ENCODE results near the gene SUN3.

The SUN3 gene

DNA sequence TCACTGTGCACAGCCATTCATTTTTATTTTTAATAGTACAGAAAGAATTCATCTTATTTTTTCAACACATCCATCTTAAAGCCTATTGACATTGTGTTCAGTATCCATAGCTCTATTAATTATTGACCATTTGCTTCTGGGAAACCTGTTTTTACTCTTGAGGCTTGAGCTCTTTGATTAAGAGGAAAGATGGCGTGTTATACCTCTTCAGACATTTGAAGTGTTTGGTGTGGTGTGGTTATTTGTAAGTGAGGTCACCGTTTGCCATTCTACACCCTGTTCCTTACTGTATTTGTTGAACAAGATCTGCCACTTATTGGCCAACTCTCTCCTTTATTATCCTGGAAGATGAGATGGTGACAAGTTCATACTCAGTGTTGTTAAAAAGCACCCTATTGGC is 24.8 kb upstream of the SUN3 start:
- Histone ChIP-seq H3K79me1 (replicated peaks; ENCODE audit: low read length, poor library complexity, severe bottlenecking) (no peaks in the 10 kb centered on the region), H2BK5ac (ENCODE audit: low read depth, low read length, poor library complexity, severe bottlenecking) (no peak overlapping the region), H3K4me1 (ENCODE audit: control insufficient read depth, insufficient read depth, low read depth, low read length) (no peaks in the 10 kb centered on the region), H2AK5ac (ENCODE audit: low read length, severe bottlenecking) (no peak overlapping the region), H3K4me3 (ENCODE audit: insufficient read depth in 1 of 2, low read depth in 1 of 2, low read length in 2 of 2) (no peak overlapping the region), H3K9me3 (ENCODE audit: control insufficient read depth, low read length) (peaks cover 16% of the 10 kb centered on the region), H3K9ac (ENCODE audit: low read length) (no peak overlapping the region), H3K14ac (ENCODE audit: low read length in 2 of 2) (no peak overlapping the region), H3K18ac (ENCODE audit: low read depth in 1 of 2, low read length in 2 of 2) (no peak overlapping the region), H3K23ac (ENCODE audit: low read length in 2 of 2) (no peak overlapping the region), H3K27ac (ENCODE audit: low read length, poor library complexity, severe bottlenecking) (no peak overlapping the region), H3K27me3 (ENCODE audit: control insufficient read depth in 1 of 2, insufficient read depth in 1 of 2, low read length in 2 of 2) (no peaks in the 10 kb centered on the region), H2BK15ac (ENCODE audit: low read depth, poor library complexity, severe bottlenecking) (no peak overlapping the region), H2BK12ac (ENCODE audit: low read length in 2 of 2) (no peak overlapping the region), H4K8ac (ENCODE audit: low read length) (no peak overlapping the region), H3K36me3 (ENCODE audit: control insufficient read depth in 1 of 2, insufficient read depth in 2 of 2, low read depth in 1 of 2, low read length in 2 of 2) (no peaks in the 10 kb centered on the region), H3K4ac (ENCODE audit: low read depth in 1 of 2, low read length in 2 of 2) (no peak overlapping the region), H2AFZ (ENCODE audit: low read depth, low read length) (no peak overlapping the region), H3K4me2 (ENCODE audit: low read length, poor library complexity, severe bottlenecking) (no peak overlapping the region), H2BK120ac (ENCODE audit: low read depth, low read length) (no peak overlapping the region), H4K91ac (ENCODE audit: low read length) (no peak overlapping the region)
- DNase-seq, result no peak
- WGBS, result 89% methylated on average over 1 of the region's 2 CpGs

DNA sequence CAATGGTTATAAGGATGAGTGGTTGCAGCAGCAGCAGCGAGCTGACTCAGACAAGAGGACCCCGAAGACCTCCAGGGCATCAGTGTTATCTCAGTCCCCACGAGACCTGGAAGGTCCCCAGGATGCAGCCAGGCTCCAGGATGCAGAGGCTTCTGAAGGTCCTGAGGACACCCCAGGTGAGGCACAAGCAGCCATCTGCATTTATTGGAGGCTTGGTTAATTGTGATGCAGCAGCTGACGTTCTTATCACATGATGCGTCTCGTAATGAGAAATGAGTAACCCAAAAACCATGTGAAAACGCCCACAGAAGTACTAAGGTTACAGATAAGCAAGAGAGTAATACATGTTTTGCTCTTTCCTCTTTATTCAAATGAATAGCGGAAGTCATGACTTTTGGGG is 23.8 kb upstream of the SUN3 start:
- H3K79me1 ChIP-seq (replicated peaks; ENCODE audit: low read length, poor library complexity, severe bottlenecking), result no peaks in the 10 kb centered on the region
- 62% methylated on average over 4 of the region's 8 CpGs for WGBS
- no peak overlapping the region for H2BK5ac ChIP-seq (ENCODE audit: low read depth, low read length, poor library complexity, severe bottlenecking)

DNA sequence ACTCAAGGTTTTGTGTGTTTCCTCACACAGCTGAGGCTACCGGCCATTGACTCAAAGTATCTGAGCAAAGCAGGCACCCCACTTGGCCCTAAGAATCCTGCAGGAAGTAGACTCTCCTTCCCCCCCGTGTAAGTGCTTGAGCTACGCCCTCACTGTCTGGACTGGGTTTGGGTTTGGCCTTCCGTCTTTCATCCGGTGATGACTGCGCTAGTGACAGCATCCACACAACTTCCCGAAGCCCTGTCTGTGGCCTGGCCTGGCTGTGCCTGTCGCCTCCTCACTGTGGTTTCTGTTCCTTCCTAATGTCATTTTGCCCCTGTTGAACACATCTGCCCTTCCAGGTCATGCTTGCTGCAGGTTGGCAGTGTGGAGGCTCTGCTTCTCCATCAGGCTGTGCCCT is 20.9 kb upstream of the SUN3 start:
- no peaks in the 10 kb centered on the region for H3K9me3 ChIP-seq (ENCODE audit: control insufficient read depth, low read length)
- 83% methylated on average over 8 of the region's 8 CpGs for WGBS
- no peak overlapping the region for H2AFZ ChIP-seq (ENCODE audit: low read depth, low read length)
- no peak for DNase-seq
- H3K23ac ChIP-seq (ENCODE audit: low read length in 2 of 2), result no peak overlapping the region
- H2BK15ac ChIP-seq (ENCODE audit: low read depth, poor library complexity, severe bottlenecking), result no peak overlapping the region
- H4K91ac ChIP-seq (ENCODE audit: low read length), result peak overlapping the region; percentile 18
- no peak overlapping the region for H3K18ac ChIP-seq (ENCODE audit: low read depth in 1 of 2, low read length in 2 of 2)
- no peaks in the 10 kb centered on the region for H3K36me3 ChIP-seq (ENCODE audit: control insufficient read depth in 1 of 2, insufficient read depth in 2 of 2, low read depth in 1 of 2, low read length in 2 of 2)
- no peak overlapping the region for H3K4me3 ChIP-seq (ENCODE audit: insufficient read depth in 1 of 2, low read depth in 1 of 2, low read length in 2 of 2)
- H3K27ac ChIP-seq (ENCODE audit: low read length, poor library complexity, severe bottlenecking), result no peak overlapping the region
- H2AK5ac ChIP-seq (ENCODE audit: low read length, severe bottlenecking), result no peak overlapping the region
- peaks cover 0 to 8% of the 10 kb centered on the region in 2 experiments for H3K27me3 ChIP-seq (ENCODE audit: control insufficient read depth in 1 of 2, insufficient read depth in 1 of 2, low read length in 2 of 2)
- H2BK12ac ChIP-seq (ENCODE audit: low read length in 2 of 2), result no peak overlapping the region
- peaks cover 2% of the 10 kb centered on the region for H3K4me1 ChIP-seq (ENCODE audit: control insufficient read depth, insufficient read depth, low read depth, low read length)
- no peak overlapping the region for H3K4me2 ChIP-seq (ENCODE audit: low read length, poor library complexity, severe bottlenecking)
- H3K14ac ChIP-seq (ENCODE audit: low read length in 2 of 2), result no peak overlapping the region
- no peak overlapping the region for H3K9ac ChIP-seq (ENCODE audit: low read length)
- no peaks in the 10 kb centered on the region for H3K79me1 ChIP-seq (replicated peaks; ENCODE audit: low read length, poor library complexity, severe bottlenecking)
- H3K4ac ChIP-seq (ENCODE audit: low read depth in 1 of 2, low read length in 2 of 2), result peak overlapping the region in 1 of 2 experiments; percentile 2
- no peak overlapping the region for H4K8ac ChIP-seq (ENCODE audit: low read length)
- H2BK5ac ChIP-seq (ENCODE audit: low read depth, low read length, poor library complexity, severe bottlenecking), result no peak overlapping the region
- H2BK120ac ChIP-seq (ENCODE audit: low read depth, low read length), result no peak overlapping the region

More for the DNA sequence above, 23.8 kb upstream of the SUN3 start:
- H3K9me3 ChIP-seq (ENCODE audit: control insufficient read depth, low read length), result peaks cover 16% of the 10 kb centered on the region
- H4K8ac ChIP-seq (ENCODE audit: low read length), result no peak overlapping the region
- H2AK5ac ChIP-seq (ENCODE audit: low read length, severe bottlenecking), result no peak overlapping the region
- H2BK15ac ChIP-seq (ENCODE audit: low read depth, poor library complexity, severe bottlenecking), result no peak overlapping the region
- no peak overlapping the region for H2BK120ac ChIP-seq (ENCODE audit: low read depth, low read length)
- no peak overlapping the region for H3K23ac ChIP-seq (ENCODE audit: low read length in 2 of 2)
- no peak overlapping the region for H3K4me2 ChIP-seq (ENCODE audit: low read length, poor library complexity, severe bottlenecking)
- H3K27ac ChIP-seq (ENCODE audit: low read length, poor library complexity, severe bottlenecking), result no peak overlapping the region
- H3K14ac ChIP-seq (ENCODE audit: low read length in 2 of 2), result no peak overlapping the region
- no peak overlapping the region for H4K91ac ChIP-seq (ENCODE audit: low read length)
- H3K27me3 ChIP-seq (ENCODE audit: control insufficient read depth in 1 of 2, insufficient read depth in 1 of 2, low read length in 2 of 2), result no peaks in the 10 kb centered on the region
- no peak overlapping the region for H3K4me3 ChIP-seq (ENCODE audit: insufficient read depth in 1 of 2, low read depth in 1 of 2, low read length in 2 of 2)
- peaks cover 2% of the 10 kb centered on the region for H3K4me1 ChIP-seq (ENCODE audit: control insufficient read depth, insufficient read depth, low read depth, low read length)
- H2BK12ac ChIP-seq (ENCODE audit: low read length in 2 of 2), result no peak overlapping the region
- H3K18ac ChIP-seq (ENCODE audit: low read depth in 1 of 2, low read length in 2 of 2), result no peak overlapping the region
- DNase-seq, result peak; percentile 59
- H3K9ac ChIP-seq (ENCODE audit: low read length), result no peak overlapping the region
- no peaks in the 10 kb centered on the region for H3K36me3 ChIP-seq (ENCODE audit: control insufficient read depth in 1 of 2, insufficient read depth in 2 of 2, low read depth in 1 of 2, low read length in 2 of 2)
- H3K4ac ChIP-seq (ENCODE audit: low read depth in 1 of 2, low read length in 2 of 2), result no peak overlapping the region
- H2AFZ ChIP-seq (ENCODE audit: low read depth, low read length), result no peak overlapping the region

DNA sequence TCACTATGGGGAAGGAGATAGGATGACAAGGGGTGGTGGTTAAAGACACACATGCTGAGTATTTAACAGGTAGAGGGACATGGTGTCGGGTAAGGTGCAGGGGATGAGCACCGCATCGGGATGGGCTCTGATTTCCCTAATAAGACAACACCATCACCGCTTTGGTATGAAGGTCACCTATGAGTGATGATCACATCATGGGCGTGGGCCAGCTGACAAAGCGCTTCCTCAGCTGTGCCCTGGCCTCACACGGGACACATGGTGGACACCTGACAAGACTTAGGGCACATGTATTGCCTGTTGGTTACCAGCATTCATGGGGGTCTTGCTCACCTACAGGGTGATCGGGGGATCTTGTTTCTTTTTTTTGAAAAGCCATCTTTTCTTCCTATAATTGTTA is 19.2 kb upstream of the SUN3 start:
- Histone ChIP-seq H3K4me1 (ENCODE audit: control insufficient read depth, insufficient read depth, low read depth, low read length) (peaks cover 2% of the 10 kb centered on the region), H3K9ac (ENCODE audit: low read length) (no peak overlapping the region), H2BK15ac (ENCODE audit: low read depth, poor library complexity, severe bottlenecking) (no peak overlapping the region), H3K4me3 (ENCODE audit: insufficient read depth in 1 of 2, low read depth in 1 of 2, low read length in 2 of 2) (no peak overlapping the region), H2BK120ac (ENCODE audit: low read depth, low read length) (no peak overlapping the region), H2AK5ac (ENCODE audit: low read length, severe bottlenecking) (no peak overlapping the region), H4K8ac (ENCODE audit: low read length) (no peak overlapping the region), H2BK5ac (ENCODE audit: low read depth, low read length, poor library complexity, severe bottlenecking) (no peak overlapping the region), H3K36me3 (ENCODE audit: control insufficient read depth in 1 of 2, insufficient read depth in 2 of 2, low read depth in 1 of 2, low read length in 2 of 2) (no peaks in the 10 kb centered on the region), H3K27me3 (ENCODE audit: control insufficient read depth in 1 of 2, insufficient read depth in 1 of 2, low read length in 2 of 2) (peaks cover 0 to 10% of the 10 kb centered on the region in 2 experiments), H3K18ac (ENCODE audit: low read depth in 1 of 2, low read length in 2 of 2) (no peak overlapping the region), H3K23ac (ENCODE audit: low read length in 2 of 2) (no peak overlapping the region), H3K4ac (ENCODE audit: low read depth in 1 of 2, low read length in 2 of 2) (no peak overlapping the region), H3K4me2 (ENCODE audit: low read length, poor library complexity, severe bottlenecking) (no peak overlapping the region), H4K91ac (ENCODE audit: low read length) (no peak overlapping the region), H2AFZ (ENCODE audit: low read depth, low read length) (no peak overlapping the region), H3K14ac (ENCODE audit: low read length in 2 of 2) (no peak overlapping the region), H3K27ac (ENCODE audit: low read length, poor library complexity, severe bottlenecking) (no peak overlapping the region), H3K9me3 (ENCODE audit: control insufficient read depth, low read length) (no peaks in the 10 kb centered on the region), H2BK12ac (ENCODE audit: low read length in 2 of 2) (no peak overlapping the region), H3K79me1 (replicated peaks; ENCODE audit: low read length, poor library complexity, severe bottlenecking) (no peaks in the 10 kb centered on the region)
- DNase-seq, result no peak
- 90% methylated on average over 8 of the region's 8 CpGs for WGBS
